Stimulated activated naive CD8-positive, alpha-beta T cell treated with anti-CD3 and anti-CD28 coated beads, Interleukin-15, Interleukin-2, amounts not matched to agents 100 ng/mL and 50 ng/mL, for 24 hours (primary cell): ENCODE results near the gene NBPF8.
"Not testable (repeated sequence)": the region's sequence is repeated elsewhere in the genome, so short reads cannot be mapped to it uniquely, and the experiment has no call there.

Experiments used
- H3K27ac Mint-ChIP-seq: one replicate; pipeline ENCODE4 v1.8.0; 2021; ENCODE audit warnings: mild to moderate bottlenecking, mixed read lengths
- H3K27me3 Mint-ChIP-seq: one replicate; pipeline ENCODE4 v1.8.0; 2021; ENCODE audit warnings: mixed read lengths
- H3K36me3 Mint-ChIP-seq: one replicate; pipeline ENCODE4 v1.8.0; 2021; ENCODE audit warnings: low read depth, mixed read lengths
- H3K4me1 Mint-ChIP-seq: one replicate; pipeline ENCODE4 v1.8.0; 2021; ENCODE audit warnings: low read depth, mixed read lengths
- H3K4me3 Mint-ChIP-seq: one replicate; pipeline ENCODE4 v1.8.0; 2021; ENCODE audit warnings: mild to moderate bottlenecking, mixed read lengths
- H3K9me3 Mint-ChIP-seq: one replicate; pipeline ENCODE4 v1.8.0; 2021; ENCODE audit warnings: mixed read lengths

NBPF8 gene, protein sequence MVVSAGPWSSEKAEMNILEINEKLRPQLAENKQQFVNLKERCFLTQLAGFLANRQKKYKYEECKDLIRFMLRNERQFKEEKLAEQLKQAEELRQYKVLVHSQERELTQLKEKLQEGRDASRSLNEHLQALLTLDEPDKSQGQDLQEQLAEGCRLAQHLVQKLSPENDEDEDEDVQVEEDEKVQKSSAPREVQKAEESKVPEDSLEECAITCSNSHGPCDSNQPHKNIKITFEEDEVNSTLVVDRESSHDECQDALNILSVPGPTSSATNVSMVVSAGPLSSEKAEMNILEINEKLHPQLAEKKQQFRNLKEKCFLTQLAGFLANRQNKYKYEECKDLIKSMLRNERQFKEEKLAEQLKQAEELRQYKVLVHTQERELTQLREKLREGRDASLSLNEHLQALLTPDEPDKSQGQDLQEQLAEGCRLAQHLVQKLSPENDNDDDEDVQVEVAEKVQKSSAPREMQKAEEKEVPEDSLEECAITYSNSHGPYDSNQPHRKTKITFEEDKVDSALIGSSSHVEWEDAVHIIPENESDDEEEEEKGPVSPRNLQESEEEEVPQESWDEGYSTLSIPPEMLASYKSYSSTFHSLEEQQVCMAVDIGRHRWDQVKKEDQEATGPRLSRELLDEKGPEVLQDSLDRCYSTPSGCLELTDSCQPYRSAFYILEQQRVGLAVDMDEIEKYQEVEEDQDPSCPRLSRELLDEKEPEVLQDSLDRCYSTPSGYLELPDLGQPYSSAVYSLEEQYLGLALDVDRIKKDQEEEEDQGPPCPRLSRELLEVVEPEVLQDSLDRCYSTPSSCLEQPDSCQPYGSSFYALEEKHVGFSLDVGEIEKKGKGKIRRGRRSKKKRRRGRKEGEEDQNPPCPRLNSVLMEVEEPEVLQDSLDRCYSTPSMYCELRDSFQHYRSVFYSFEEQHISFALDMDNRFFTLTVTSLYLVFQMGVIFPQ

DNA sequence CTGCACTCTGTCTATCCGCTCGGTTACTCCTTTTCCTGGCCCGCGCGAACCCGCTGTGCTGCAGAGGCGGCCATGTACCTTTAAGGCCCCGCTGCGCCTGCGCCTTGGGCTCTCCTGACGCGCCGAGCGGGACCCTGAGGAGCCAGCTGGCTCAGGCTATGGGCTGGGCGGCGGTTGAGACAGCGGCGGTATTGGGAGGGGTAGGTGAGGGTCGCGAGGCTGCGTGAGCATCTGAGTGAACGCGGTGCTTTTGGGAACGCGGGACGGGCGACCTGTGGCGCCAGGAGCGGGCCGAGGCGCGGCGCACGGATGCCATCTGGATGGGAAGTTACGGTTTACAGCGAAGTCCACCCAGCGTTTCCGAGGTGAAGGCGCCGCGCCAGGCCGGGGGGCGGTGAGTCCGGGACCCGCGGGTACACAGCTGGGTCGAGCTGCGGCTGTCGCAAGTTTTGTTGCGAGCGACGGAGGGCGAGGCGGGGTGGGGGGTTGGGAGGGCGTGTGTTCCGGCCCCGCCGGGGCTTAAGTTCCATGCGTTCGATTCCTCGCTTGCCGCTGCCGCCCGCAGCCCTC, at the start of gene NBPF8:
Gene NBPF8, plus strand, starts transcription at position 125 of the 570 bp plus-strand sequence. CDS start 21,488 bp downstream, outside the sequence.
- not testable (repeated sequence) for H3K9me3 Mint-ChIP-seq, H3K27me3 Mint-ChIP-seq

DNA sequence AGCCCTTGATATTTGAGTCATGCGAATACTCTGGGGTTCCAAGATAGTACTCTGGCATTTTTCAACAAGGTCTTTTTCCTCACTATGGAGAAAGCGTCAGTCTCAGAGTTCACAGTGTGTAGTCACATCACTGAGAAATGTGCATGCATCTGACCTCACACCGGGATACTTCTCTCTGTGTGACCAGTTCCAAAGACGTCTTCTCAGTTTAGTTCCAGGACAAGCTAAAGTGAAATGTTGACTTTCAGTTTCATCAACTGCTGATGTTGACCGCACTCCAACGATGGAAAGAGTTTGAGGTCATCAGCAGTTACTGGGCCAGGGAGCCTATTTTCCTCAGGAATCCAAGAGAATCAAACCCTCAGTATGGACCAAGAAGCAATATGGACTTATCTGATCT, 47.1 kb upstream of the NBPF8 start:
- H3K36me3 Mint-ChIP-seq, H3K4me3 Mint-ChIP-seq, H3K27ac Mint-ChIP-seq, H3K27me3 Mint-ChIP-seq, H3K9me3 Mint-ChIP-seq, H3K4me1 Mint-ChIP-seq: not testable (repeated sequence)

More for the DNA sequence above, at the start of gene NBPF8:
- Mint-ChIP-seq H3K4me3 (peak within 1 kb of the TSS; percentile 93), H3K27ac (peak within 1 kb of the TSS; percentile 88)
- H3K4me1 Mint-ChIP-seq, H3K36me3 Mint-ChIP-seq: not testable (repeated sequence)

DNA sequence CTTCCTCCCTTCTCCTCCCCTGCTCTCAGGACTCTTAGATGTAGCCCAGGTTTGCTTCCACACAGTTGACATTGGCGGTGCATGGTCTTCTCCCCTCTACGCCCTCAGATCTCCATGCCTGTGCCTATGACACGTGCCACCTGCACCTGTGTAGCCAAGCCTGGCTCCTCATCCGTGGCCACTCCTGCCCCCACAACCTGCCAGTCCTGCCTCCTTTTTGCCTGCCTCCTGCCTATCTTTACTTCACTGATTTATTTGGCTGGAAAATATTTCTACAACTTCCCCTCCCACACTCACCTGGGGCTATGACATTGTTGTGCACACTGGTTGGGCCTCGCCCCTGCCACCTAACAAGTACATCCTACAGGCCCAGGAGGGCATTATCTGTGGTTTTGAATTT, 28.2 kb upstream of the NBPF8 start:
- H3K4me3 Mint-ChIP-seq, H3K4me1 Mint-ChIP-seq, H3K9me3 Mint-ChIP-seq, H3K27ac Mint-ChIP-seq, H3K27me3 Mint-ChIP-seq, H3K36me3 Mint-ChIP-seq: not testable (repeated sequence)

GRCh38 chr1:120388597-120389126, 26.2 kb upstream of the NBPF8 start:
- not testable (repeated sequence) for H3K27me3 Mint-ChIP-seq, H3K27ac Mint-ChIP-seq, H3K9me3 Mint-ChIP-seq, H3K4me1 Mint-ChIP-seq, H3K4me3 Mint-ChIP-seq, H3K36me3 Mint-ChIP-seq

GRCh38 chr1:120391365-120391764, 23.5 kb upstream of the NBPF8 start:
- not testable (repeated sequence) for H3K4me1 Mint-ChIP-seq, H3K27ac Mint-ChIP-seq, H3K4me3 Mint-ChIP-seq, H3K27me3 Mint-ChIP-seq, H3K36me3 Mint-ChIP-seq, H3K9me3 Mint-ChIP-seq

- not testable (repeated sequence) for H3K27me3 Mint-ChIP-seq, H3K36me3 Mint-ChIP-seq, H3K27ac Mint-ChIP-seq, H3K4me3 Mint-ChIP-seq, H3K4me1 Mint-ChIP-seq, H3K9me3 Mint-ChIP-seq
These were observed 21.3 kb upstream of the NBPF8 start for GRCh38 chr1:120393316-120394232.

GRCh38 chr1:120405348-120405747, 9.5 kb upstream of the NBPF8 start:
- H3K36me3 Mint-ChIP-seq, H3K4me3 Mint-ChIP-seq, H3K27ac Mint-ChIP-seq, H3K9me3 Mint-ChIP-seq, H3K27me3 Mint-ChIP-seq, H3K4me1 Mint-ChIP-seq: not testable (repeated sequence)

DNA sequence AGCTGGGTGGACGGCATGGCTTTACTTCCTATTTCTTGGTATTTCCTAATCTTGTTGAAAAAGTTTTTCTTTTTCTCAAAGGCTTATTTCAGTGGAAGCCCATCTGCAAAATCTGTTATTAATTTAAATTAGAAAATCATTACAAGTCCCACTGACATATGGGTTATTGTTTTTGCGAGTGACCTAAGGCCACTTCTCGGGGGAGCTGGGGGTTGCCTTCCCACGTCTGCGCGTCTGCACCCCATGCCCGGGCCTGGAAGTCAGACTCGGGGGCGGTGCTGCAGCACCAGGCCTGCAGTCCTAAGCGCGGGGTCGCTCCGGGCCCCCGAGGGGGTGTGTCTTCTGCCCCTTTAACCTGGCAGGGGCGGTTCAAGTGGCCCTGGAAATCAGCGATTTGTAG, 384 bp upstream of the NBPF8 start:
- H3K4me3 Mint-ChIP-seq, H3K27ac Mint-ChIP-seq, H3K36me3 Mint-ChIP-seq, H3K9me3 Mint-ChIP-seq, H3K4me1 Mint-ChIP-seq, H3K27me3 Mint-ChIP-seq: not testable (repeated sequence)

DNA sequence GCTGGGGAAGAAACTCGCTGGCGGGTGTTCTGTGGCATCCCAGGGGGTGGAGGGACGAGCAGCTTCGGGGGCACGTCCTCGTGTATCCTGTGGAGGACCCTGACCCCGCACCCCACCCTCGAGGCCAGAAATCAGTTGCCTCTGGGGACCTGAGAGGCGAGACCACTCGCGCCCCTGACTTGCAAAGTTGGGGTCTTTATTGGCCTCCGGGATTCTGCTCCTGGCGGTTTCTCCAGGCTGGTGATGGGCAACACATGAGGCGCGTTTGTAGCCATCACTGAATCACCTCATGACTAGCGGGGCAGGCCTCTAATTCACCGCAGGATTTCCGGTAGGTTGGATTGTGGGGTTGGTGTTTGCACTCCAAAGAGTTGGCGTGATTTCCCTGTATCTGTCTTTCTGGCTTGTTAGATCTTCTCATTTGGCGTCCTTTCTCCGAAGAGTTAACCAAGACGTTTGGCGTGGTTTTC, 692 bp downstream of the NBPF8 start:
- not testable (repeated sequence) for H3K27me3 Mint-ChIP-seq, H3K9me3 Mint-ChIP-seq, H3K36me3 Mint-ChIP-seq, H3K4me1 Mint-ChIP-seq
- Mint-ChIP-seq H3K4me3 (peak overlapping the region; percentile 93), H3K27ac (peak overlapping the region; percentile 88)

GRCh38 chr1:120425063-120425462, 10.2 kb downstream of the NBPF8 start:
- not testable (repeated sequence) for H3K27me3 Mint-ChIP-seq

DNA sequence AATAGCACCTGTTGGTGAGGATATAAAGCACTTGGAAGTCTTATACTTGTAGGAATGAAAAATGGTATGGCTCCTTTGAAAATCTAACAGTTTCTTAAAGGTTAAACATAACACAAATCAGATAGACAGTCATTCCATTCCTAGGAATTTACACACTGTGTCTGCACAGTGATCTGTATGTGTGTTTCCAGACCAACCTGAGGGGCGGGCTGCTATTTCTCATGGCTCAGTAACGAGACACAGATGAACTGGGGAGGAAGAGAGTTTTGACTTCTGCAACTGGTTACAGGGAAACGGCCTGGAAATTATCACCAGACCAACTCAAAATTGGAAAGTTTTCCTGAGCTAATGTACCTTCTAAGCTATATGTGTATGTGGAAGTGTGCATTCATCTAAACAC, 16.8 kb downstream of the NBPF8 start:
- not testable (repeated sequence) for H3K9me3 Mint-ChIP-seq, H3K27ac Mint-ChIP-seq, H3K36me3 Mint-ChIP-seq, H3K4me3 Mint-ChIP-seq, H3K4me1 Mint-ChIP-seq, H3K27me3 Mint-ChIP-seq

More at GRCh38 chr1:120425063-120425462, 10.2 kb downstream of the NBPF8 start:
- H3K9me3 Mint-ChIP-seq, H3K4me3 Mint-ChIP-seq, H3K4me1 Mint-ChIP-seq, H3K27ac Mint-ChIP-seq, H3K36me3 Mint-ChIP-seq: not testable (repeated sequence)

DNA sequence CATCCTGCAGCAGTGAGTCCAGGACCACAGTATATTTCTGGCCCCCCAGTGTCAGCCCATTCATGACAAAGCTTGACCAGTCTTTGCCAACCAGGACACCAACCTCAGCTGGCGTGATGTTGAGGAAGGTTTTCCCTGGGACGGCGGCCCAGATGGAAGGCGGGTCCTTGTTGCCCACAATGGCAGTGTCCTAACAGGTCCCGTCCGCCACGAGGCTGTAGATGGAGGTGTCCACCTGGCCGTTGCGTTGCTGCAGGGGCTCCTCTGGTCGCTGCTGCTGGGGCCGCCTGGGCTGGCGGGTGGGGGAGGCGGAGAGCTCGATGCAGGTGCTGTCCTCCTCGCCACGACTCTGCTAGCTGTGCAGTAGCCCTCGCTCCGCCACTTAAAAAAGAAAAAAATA, 19.0 kb downstream of the NBPF8 start:
- not testable (repeated sequence) for H3K36me3 Mint-ChIP-seq, H3K9me3 Mint-ChIP-seq, H3K27ac Mint-ChIP-seq, H3K27me3 Mint-ChIP-seq, H3K4me1 Mint-ChIP-seq, H3K4me3 Mint-ChIP-seq

DNA sequence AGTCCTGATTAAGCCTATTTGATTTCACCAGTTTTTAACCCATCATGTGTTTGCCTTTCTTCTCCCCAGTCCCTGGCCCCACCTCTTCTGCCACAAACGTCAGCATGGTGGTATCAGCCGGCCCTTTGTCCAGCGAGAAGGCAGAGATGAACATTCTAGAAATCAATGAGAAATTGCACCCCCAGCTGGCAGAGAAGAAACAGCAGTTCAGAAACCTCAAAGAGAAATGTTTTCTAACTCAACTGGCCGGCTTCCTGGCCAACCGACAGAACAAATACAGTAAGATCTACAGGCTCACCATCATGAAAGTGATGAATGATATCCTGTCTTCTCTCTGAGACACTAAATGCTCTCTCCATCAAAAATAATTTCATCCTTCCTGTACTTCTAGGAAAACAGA, 34.3 kb downstream of the NBPF8 start:
- H3K36me3 Mint-ChIP-seq, H3K9me3 Mint-ChIP-seq, H3K4me3 Mint-ChIP-seq, H3K27me3 Mint-ChIP-seq, H3K4me1 Mint-ChIP-seq, H3K27ac Mint-ChIP-seq: not testable (repeated sequence)
